Transverse colon (tissue), 3 donors: Measurements from ENCODE around the gene GCLM.

Experiments used
- CTCF ChIP-seq, 5 experiments: fragments of 200-600 bp in 3 of 5; fragments of 450-650 bp in 2 of 5; sonication (generic) in 3 of 5; IDR thresholded peaks; 1 replicate in 2 of 5; 2 replicates in 3 of 5; pipeline ENCODE4 v1.5.1; 2016 to 2017; ENCODE audit warnings: antibody characterized with exemption in 5 of 5, inconsistent platforms in 3 of 5, mild to moderate bottlenecking in 2 of 5, moderate library complexity in 1 of 5
- POLR2A ChIP-seq: fragments of 450-650 bp; IDR thresholded peaks from one replicate; pipeline ENCODE4 v1.6.1; 2016; ENCODE audit warnings: antibody characterized with exemption, mild to moderate bottlenecking, moderate library complexity

GRCh38 chr1:93851878-93852277 is 57.4 kb downstream of the GCLM start:
- TF ChIP-seq CTCF (IDR thresholded peaks at IDR 0.05) (no peak), POLR2A (no peak)
